Endodermal cell (in vitro differentiated cells): ENCODE measurements around the gene ZNF516. TPM values are rescaled to one million over a fixed set of nuclear protein-coding genes. Genes with fewer than 3 reads are reported as not detected.

ENCODE experiments used
- DNase-seq: peaks from one replicate; pipeline ENCODE4 v3.0.0-alpha.2; 2017
- H3K27ac ChIP-seq: 2 replicates; pipeline ENCODE4 v1.5.1; 2013; ENCODE audit warnings: mild to moderate bottlenecking, low read depth, low read length, moderate library complexity
- H3K27me3 ChIP-seq: 2 replicates; pipeline ENCODE4 v1.6.1; 2013; ENCODE audit warnings: mild to moderate bottlenecking, low read length, moderate library complexity; ENCODE audit not compliant: insufficient read depth, control insufficient read depth, poor library complexity, severe bottlenecking
- H3K36me3 ChIP-seq: 2 replicates; pipeline ENCODE4 v1.7.0; 2013; ENCODE audit warnings: mild to moderate bottlenecking, low read length, moderate library complexity; ENCODE audit not compliant: control insufficient read depth, insufficient read depth
- H3K4me1 ChIP-seq: one replicate; pipeline ENCODE4 v1.7.0; 2013; ENCODE audit warnings: low read length; ENCODE audit not compliant: control insufficient read depth, insufficient read depth
- H3K4me3 ChIP-seq: 2 replicates; pipeline ENCODE4 v1.5.1; 2013; ENCODE audit warnings: mild to moderate bottlenecking, low read length, moderate library complexity
- H3K9ac ChIP-seq: 2 replicates; pipeline ENCODE4 v1.6.1; 2013; ENCODE audit warnings: mild to moderate bottlenecking, low read length, moderate library complexity; ENCODE audit not compliant: poor library complexity, severe bottlenecking; ENCODE audit errors: extremely low read depth
- H3K9me3 ChIP-seq: 2 replicates; pipeline ENCODE4 v1.6.1; 2013; ENCODE audit warnings: mild to moderate bottlenecking, low read length, moderate library complexity; ENCODE audit not compliant: control insufficient read depth
- H3K27ac Mint-ChIP-seq: 2 replicates; pipeline ENCODE4 v1.8.0; 2020; ENCODE audit warnings: mixed read lengths
- H3K27me3 Mint-ChIP-seq: 2 replicates; pipeline ENCODE4 v1.8.0; 2021; ENCODE audit warnings: mild to moderate bottlenecking, mixed read lengths; ENCODE audit not compliant: insufficient read depth
- H3K36me3 Mint-ChIP-seq: 2 replicates; pipeline ENCODE4 v1.8.0; 2020; ENCODE audit warnings: low read depth, mixed read lengths
- H3K4me1 Mint-ChIP-seq: 2 replicates; pipeline ENCODE4 v1.8.0; 2020; ENCODE audit warnings: mixed read lengths
- H3K4me3 Mint-ChIP-seq: 2 replicates; pipeline ENCODE4 v1.8.0; 2020; ENCODE audit warnings: mild to moderate bottlenecking, moderate library complexity, mixed read lengths
- H3K9me3 Mint-ChIP-seq: 2 replicates; pipeline ENCODE4 v1.8.0; 2020; ENCODE audit warnings: mild to moderate bottlenecking, mixed read lengths
- CTCF ChIP-seq: fragments of 200-600 bp; sonication (generic); conservative IDR thresholded peaks from 2 replicates; pipeline ENCODE4 v1.5.0; 2021; ENCODE audit warnings: antibody characterized with exemption, mild to moderate bottlenecking
- WGBS, 2 experiments: methylation state at CpG; one replicate each; pipeline versions ENCODE4 v1.1.5 to v1.1.7; 2013; ENCODE audit warnings: missing lambda C conversion rate in 2 of 2, mixed read lengths in 1 of 2; ENCODE audit not compliant: insufficient coverage in 1 of 2, insufficient read length in 1 of 2; 5-methylcytosine and 5-hydroxymethylcytosine counted together
- total RNA-seq, 2 donors: library from RNA; stranded (reverse); fragmentation: NEBNext Ultra II Directional in 1 of 2; extraction: Animal tissue kit (Norgen Biotek cat#: 25700) in 1 of 2; gene quantifications; 2 replicates in 1 of 2; 3 replicates in 1 of 2; pipeline ENCODE4 v1.2.1, GENCODE V29; 2021

Gene ZNF516
- total RNA-seq, 2 donors from 2014 or later: 60.2 to 77.9 TPM

- H3K27me3 Mint-ChIP-seq: no peaks in the 10 kb centered on the region
- no peak for TF ChIP-seq CTCF
- peak; percentile 47 for DNase-seq
- H3K4me1 ChIP-seq: no peaks in the 10 kb centered on the region
- H3K4me3 Mint-ChIP-seq: no peak overlapping the region
- no peak overlapping the region for H3K4me3 ChIP-seq
- peaks cover 7% of the 10 kb centered on the region for H3K36me3 ChIP-seq
- H3K27me3 ChIP-seq: no peaks in the 10 kb centered on the region
- H3K9me3 ChIP-seq: peaks cover 6% of the 10 kb centered on the region
- WGBS, 2 experiments: 90% methylated on average over 16 to 21 of the region's 21 CpGs
- H3K9ac ChIP-seq: no peak overlapping the region
- H3K9me3 Mint-ChIP-seq: peaks cover 11% of the 10 kb centered on the region
- peaks cover 6% of the 10 kb centered on the region for H3K4me1 Mint-ChIP-seq
- peak overlapping the region; percentile 26 for H3K27ac Mint-ChIP-seq
- no peak overlapping the region for H3K27ac ChIP-seq
- H3K36me3 Mint-ChIP-seq: peaks cover 21% of the 10 kb centered on the region
These were observed 82.8 kb downstream of the ZNF516 start for GRCh38 chr18:76412010-76412817.

DNA sequence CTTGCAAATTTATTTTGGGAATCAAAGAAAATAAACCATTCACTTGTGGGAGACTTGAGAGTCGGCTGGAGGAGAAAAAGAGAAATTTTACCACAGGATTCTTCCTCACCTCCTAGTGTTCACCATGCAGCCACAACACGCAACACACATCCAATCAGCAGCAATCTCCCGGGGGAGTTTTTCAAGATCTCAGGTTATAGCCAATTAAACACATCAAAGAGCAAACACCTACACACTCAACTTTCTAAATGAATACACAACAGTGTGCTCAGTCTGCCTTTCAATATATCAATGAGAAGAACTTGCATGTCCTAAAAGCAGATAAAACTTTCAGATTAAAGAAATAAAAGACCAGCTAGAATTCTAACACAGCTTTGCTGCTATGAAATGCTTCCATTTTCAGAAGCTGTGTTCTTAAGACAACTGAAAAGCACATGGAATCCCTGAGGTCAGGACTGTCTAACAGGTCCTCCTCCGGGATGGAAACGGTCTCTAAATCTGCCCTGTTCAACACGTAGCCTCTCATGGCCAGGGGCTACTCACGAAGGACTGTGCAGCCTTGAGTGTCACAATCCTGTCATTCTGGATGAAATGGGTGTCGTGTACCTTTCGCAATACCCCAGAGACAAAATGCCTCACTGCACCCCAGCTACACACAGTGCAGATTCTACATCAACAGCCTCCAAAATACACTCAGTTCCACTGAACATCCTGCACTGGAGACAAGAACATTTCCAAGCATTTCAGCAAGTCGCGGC is 84.2 kb downstream of the ZNF516 start:
- no peaks in the 10 kb centered on the region for H3K4me1 ChIP-seq
- peaks cover 1% of the 10 kb centered on the region for H3K4me1 Mint-ChIP-seq
- H3K27ac ChIP-seq: no peak overlapping the region
- 90 to 95% methylated on average over 7 to 11 of the region's 11 CpGs for WGBS, 2 experiments
- no peak for DNase-seq
- H3K27me3 Mint-ChIP-seq: no peaks in the 10 kb centered on the region
- H3K36me3 ChIP-seq: peaks cover 7% of the 10 kb centered on the region
- peaks cover 6% of the 10 kb centered on the region for H3K9me3 ChIP-seq
- peaks cover 11% of the 10 kb centered on the region for H3K9me3 Mint-ChIP-seq
- H3K36me3 Mint-ChIP-seq: peaks cover 25% of the 10 kb centered on the region
- no peak overlapping the region for H3K4me3 ChIP-seq
- H3K27ac Mint-ChIP-seq: no peak overlapping the region
- no peak overlapping the region for H3K9ac ChIP-seq
- no peak for TF ChIP-seq CTCF
- H3K27me3 ChIP-seq: no peaks in the 10 kb centered on the region
- H3K4me3 Mint-ChIP-seq: no peak overlapping the region

DNA sequence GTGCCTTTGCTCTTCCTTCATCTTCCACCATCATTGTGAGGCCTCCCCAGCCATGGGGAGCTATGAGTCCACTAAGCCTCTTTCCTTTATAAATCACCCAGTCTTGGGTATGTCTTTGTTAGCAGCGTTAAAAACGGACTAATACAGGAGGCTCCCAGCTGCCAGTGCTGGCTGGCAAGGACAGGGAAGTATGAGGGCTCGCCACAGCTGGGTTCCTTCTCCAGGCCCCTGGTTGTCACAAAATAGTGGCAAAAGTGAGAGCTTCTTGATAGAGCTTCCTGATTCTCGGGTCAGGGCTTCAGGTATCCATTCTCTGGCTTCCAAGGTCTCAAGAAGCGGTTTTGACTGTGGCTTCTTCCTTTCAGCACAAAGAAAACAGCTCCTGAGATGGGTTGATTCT is 85.0 kb downstream of the ZNF516 start:
- H3K9ac ChIP-seq: no peak overlapping the region
- Mint-ChIP-seq H3K4me1 (peaks cover 1% of the 10 kb centered on the region), H3K4me3 (no peak overlapping the region), H3K27me3 (no peaks in the 10 kb centered on the region), H3K9me3 (peaks cover 11% of the 10 kb centered on the region), H3K36me3 (peaks cover 25% of the 10 kb centered on the region), H3K27ac (no peak overlapping the region)
- H3K27ac ChIP-seq: no peak overlapping the region
- H3K9me3 ChIP-seq: peaks cover 6% of the 10 kb centered on the region
- DNase-seq: peak; percentile 17
- TF ChIP-seq CTCF: no peak
- H3K4me1 ChIP-seq: no peaks in the 10 kb centered on the region
- peaks cover 7% of the 10 kb centered on the region for H3K36me3 ChIP-seq
- WGBS, 2 experiments: 96 to 97% methylated on average over 3 to 5 of the region's 5 CpGs
- no peaks in the 10 kb centered on the region for H3K27me3 ChIP-seq
- H3K4me3 ChIP-seq: no peak overlapping the region
